ENCODE measurements around the gene GATB. TPM values are rescaled to one million over a fixed set of nuclear protein-coding genes. Genes with fewer than 3 reads are reported as not detected.

GATB gene
- total and polyA plus RNA-seq, 2 donors (not counting 1 experiment from before 2014, with no cell fraction given), result 11.6 to 19.2 TPM

- peaks cover 0 to 7% (median 4%) of the 10 kb centered on the region in 4 experiments for H3K27me3 ChIP-seq (replicated peaks in 1 of 4; ENCODE audit: control extremely low read depth in 1 of 4, control insufficient read depth in 3 of 4, insufficient read depth in 4 of 4, low read length in 3 of 4)
- ChIA-PET CTCF (interaction anchor here (0.7 to 1.6 kb wide), 2 partner anchors 19 to 60 kb away, joined by 3 to 5 read pairs; no protein-coding TSS in a partner anchor), POLR2A (no interaction called here)
- H3K9ac ChIP-seq (ENCODE audit: low read length), result no peak overlapping the region
- no peaks in the 10 kb centered on the region for H3K36me3 ChIP-seq (replicated peaks in 1 of 2; ENCODE audit: control extremely low read depth in 1 of 2, control insufficient read depth in 1 of 2, extremely low read depth in 1 of 2, insufficient read depth in 2 of 2, low read length in 1 of 2)
- WGBS (ENCODE audit: insufficient coverage), result 92% methylated on average over 3 of the region's 5 CpGs
- intact Hi-C loops (cut with micrococcal nuclease), result no loop called here
- no peak for ATAC-seq (ENCODE audit: low read depth)
- no peaks in the 10 kb centered on the region for H4K20me1 ChIP-seq (ENCODE audit: control insufficient read depth, insufficient read depth, low read length, poor library complexity, severe bottlenecking)
- H3K4me2 ChIP-seq (replicated peaks; ENCODE audit: low read depth, low read length, poor library complexity, severe bottlenecking), result no peak overlapping the region
- H3K4me1 ChIP-seq (ENCODE audit: control insufficient read depth in 2 of 2, insufficient read depth in 2 of 2, low read length in 2 of 2), result no peaks in the 10 kb centered on the region
- H3K4me3 Mint-ChIP-seq, result no peak overlapping the region
- no peaks in the 10 kb centered on the region for H3K79me2 ChIP-seq (ENCODE audit: control insufficient read depth, insufficient read depth, low read length)
- H3K9me3 ChIP-seq (ENCODE audit: control extremely low read depth in 1 of 3, control insufficient read depth in 2 of 3, insufficient read depth in 1 of 3, low read length in 2 of 3), result no peaks in the 10 kb centered on the region
- TF ChIP-seq EZH2 (IDR thresholded peaks at IDR 0.05; ENCODE audit: borderline replicate concordance, insufficient read depth, low read depth, low read length, poor library complexity, severe bottlenecking), result no peak
- no peak for TF ChIP-seq CTCF (IDR thresholded peaks at IDR 0.05)
- H3K27ac ChIP-seq (ENCODE audit: low read length in 2 of 2), result no peak overlapping the region
- H3K27ac Mint-ChIP-seq, result no peak overlapping the region
- no peaks in the 10 kb centered on the region for H3K4me1 Mint-ChIP-seq
- H3K27me3 Mint-ChIP-seq, result peaks cover 39% of the 10 kb centered on the region
- no peak overlapping the region for H2AFZ ChIP-seq (ENCODE audit: insufficient read depth, low read depth, low read length, poor library complexity, severe bottlenecking)
- no peak for DNase-seq
- H3K4me3 ChIP-seq (ENCODE audit: control extremely low read depth in 1 of 5, extremely low read depth in 1 of 5, insufficient read depth in 1 of 5, low read depth in 2 of 5, low read length in 4 of 5), result no peak overlapping the region
- H3K9me3 Mint-ChIP-seq (ENCODE audit: insufficient read depth), result peaks cover under 1% of the 10 kb centered on the region
Observed at GRCh38 chr4:151781026-151781425, 20.2 kb upstream of the GATB start.

- Histone ChIP-seq H3K79me2 (ENCODE audit: control insufficient read depth, insufficient read depth, low read length) (no peaks in the 10 kb centered on the region), H3K4me3 (ENCODE audit: control extremely low read depth in 1 of 5, extremely low read depth in 1 of 5, insufficient read depth in 1 of 5, low read depth in 2 of 5, low read length in 4 of 5) (no peak overlapping the region), H2AFZ (ENCODE audit: insufficient read depth, low read depth, low read length, poor library complexity, severe bottlenecking) (no peak overlapping the region), H3K9ac (ENCODE audit: low read length) (no peak overlapping the region), H3K36me3 (replicated peaks in 1 of 2; ENCODE audit: control extremely low read depth in 1 of 2, control insufficient read depth in 1 of 2, extremely low read depth in 1 of 2, insufficient read depth in 2 of 2, low read length in 1 of 2) (no peaks in the 10 kb centered on the region), H3K27ac (ENCODE audit: low read length in 2 of 2) (no peak overlapping the region), H3K9me3 (ENCODE audit: control extremely low read depth in 1 of 3, control insufficient read depth in 2 of 3, insufficient read depth in 1 of 3, low read length in 2 of 3) (peaks cover 0 to 1% (median 0%) of the 10 kb centered on the region in 3 donors), H4K20me1 (ENCODE audit: control insufficient read depth, insufficient read depth, low read length, poor library complexity, severe bottlenecking) (no peaks in the 10 kb centered on the region), H3K4me2 (replicated peaks; ENCODE audit: low read depth, low read length, poor library complexity, severe bottlenecking) (no peak overlapping the region), H3K4me1 (ENCODE audit: control insufficient read depth in 2 of 2, insufficient read depth in 2 of 2, low read length in 2 of 2) (no peaks in the 10 kb centered on the region), H3K27me3 (replicated peaks in 1 of 4; ENCODE audit: control extremely low read depth in 1 of 4, control insufficient read depth in 3 of 4, insufficient read depth in 4 of 4, low read length in 3 of 4) (peaks cover 0 to 7% (median 0%) of the 10 kb centered on the region in 4 experiments)
- DNase-seq (no peak), ATAC-seq (ENCODE audit: low read depth) (no peak)
- CTCF ChIA-PET, result interaction anchor here (2.2 kb wide), 1 partner anchor 25 kb away, joined by 9 read pairs; no protein-coding TSS in a partner anchor
- Mint-ChIP-seq H3K4me3 (no peak overlapping the region), H3K27ac (no peak overlapping the region), H3K4me1 (no peaks in the 10 kb centered on the region), H3K27me3 (peaks cover 30% of the 10 kb centered on the region), H3K9me3 (ENCODE audit: insufficient read depth) (peaks cover 10% of the 10 kb centered on the region)
- no peak for TF ChIP-seq CTCF (IDR thresholded peaks at IDR 0.05)
- no peak for TF ChIP-seq EZH2 (IDR thresholded peaks at IDR 0.05; ENCODE audit: borderline replicate concordance, insufficient read depth, low read depth, low read length, poor library complexity, severe bottlenecking)
- intact Hi-C loops (cut with micrococcal nuclease), result no loop called here
- POLR2A ChIA-PET, result no interaction called here
- WGBS (ENCODE audit: insufficient coverage), result no CpG with 5 or more reads among the region's 1 CpG
Observed at GRCh38 chr4:151777471-151777870, 16.7 kb upstream of the GATB start.
